OCI-LY7 (cell line): ENCODE data around the gene LSG1. TPM values are rescaled to one million over a fixed set of nuclear protein-coding genes. Genes with fewer than 3 reads are reported as not detected.

ENCODE experiments used
- BruUV-seq: library from RNA; stranded (reverse); fragments of 400-500 nt; replicated peaks from 2 replicates; lab custom pipeline; 2021; lab: Mats Ljungman, UMichigan
- CTCF ChIA-PET: fragments of 300-600 bp; sonication (Branson Sonifier 250); formaldehyde crosslinking; loops from one replicate; lab custom pipeline; 2022; ENCODE audit warnings: antibody characterized with exemption; ENCODE audit not compliant: unreplicated experiment; lab: Charles Lee
- POLR2A ChIA-PET: fragments of 300-600 bp; sonication (Branson Sonifier 250); formaldehyde crosslinking; loops from one replicate; lab custom pipeline; 2022; ENCODE audit warnings: antibody characterized with exemption; lab: Charles Lee
- DNase-seq: peaks from one replicate; pipeline ENCODE4 v3.0.0-alpha.2; 2015; ENCODE audit warnings: low spot score
- H2AFZ ChIP-seq: fragments of 200-600 bp; sonication (generic), shearing (Covaris generic); 2 replicates; pipeline ENCODE4 v1.6.1; 2014; ENCODE audit warnings: mild to moderate bottlenecking, antibody characterized with exemption, low read length, moderate library complexity
- H3K27ac ChIP-seq: fragments of 200-600 bp; sonication (generic); 2 replicates; pipeline ENCODE4 v1.5.1; 2014; ENCODE audit warnings: mixed run types, low read depth, mild to moderate bottlenecking, moderate library complexity, low read length, inconsistent platforms; ENCODE audit not compliant: poor library complexity, severe bottlenecking
- H3K36me3 ChIP-seq: fragments of 200-600 bp; sonication (generic); 2 replicates; pipeline ENCODE4 v1.6.1; 2014; ENCODE audit warnings: mild to moderate bottlenecking, antibody characterized with exemption, low read length, moderate library complexity, mixed read lengths; ENCODE audit not compliant: insufficient read depth
- H3K4me1 ChIP-seq: fragments of 200-600 bp; sonication (generic); 2 replicates; pipeline ENCODE4 v1.5.1; 2014; ENCODE audit warnings: mild to moderate bottlenecking, low read length; ENCODE audit not compliant: insufficient read depth, poor library complexity, severe bottlenecking
- H3K4me2 ChIP-seq: fragments of 200-600 bp; sonication (generic); 2 replicates; pipeline ENCODE4 v1.6.1; 2014; ENCODE audit warnings: mild to moderate bottlenecking, low read length
- H3K4me3 ChIP-seq: fragments of 200-600 bp; sonication (generic); 2 replicates; pipeline ENCODE4 v1.5.1; 2014; ENCODE audit warnings: mild to moderate bottlenecking, low read depth, low read length; ENCODE audit not compliant: poor library complexity, severe bottlenecking
- H3K79me2 ChIP-seq: fragments of 200-600 bp; sonication (generic); 2 replicates; pipeline ENCODE4 v1.6.1; 2016; ENCODE audit warnings: low read depth, mild to moderate bottlenecking, low read length, moderate library complexity, mixed read lengths; ENCODE audit not compliant: insufficient read depth
- H3K9me2 ChIP-seq: fragments of 200-600 bp; sonication (generic); 2 replicates; pipeline ENCODE4 v1.6.1; 2016; ENCODE audit warnings: mild to moderate bottlenecking, low read length, mixed read lengths; ENCODE audit not compliant: insufficient read depth
- H3K9me3 ChIP-seq: fragments of 200-600 bp; sonication (generic); 2 replicates; pipeline ENCODE4 v1.6.1; 2014; ENCODE audit warnings: mild to moderate bottlenecking, mixed run types, low read length, mixed read lengths
- H4K20me1 ChIP-seq: fragments of 200-600 bp; sonication (generic); 2 replicates; pipeline ENCODE4 v1.6.1; 2014; ENCODE audit warnings: mild to moderate bottlenecking, antibody characterized with exemption, low read length, moderate library complexity, mixed read lengths; ENCODE audit not compliant: insufficient read depth
- CTCF ChIP-seq: fragments of 200-600 bp; sonication (generic); conservative IDR thresholded peaks from 2 replicates; pipeline ENCODE4 v1.5.1; 2014; ENCODE audit warnings: mild to moderate bottlenecking, antibody characterized with exemption, low read length, moderate library complexity, mixed read lengths
- EZH2phosphoT487 ChIP-seq: fragments of 200-600 bp; sonication (generic); IDR thresholded peaks from 2 replicates; pipeline ENCODE4 v1.6.1; 2018; ENCODE audit warnings: low read depth, borderline replicate concordance, mild to moderate bottlenecking, mixed run types, antibody characterized with exemption, low read length, moderate library complexity, mixed read lengths
- intact Hi-C: fragments of 100-400 bp; cut with micrococcal nuclease; formaldehyde crosslinking; loops from one replicate; pipeline ENCODE4 v1.10.0; 2022; ENCODE audit not compliant: unreplicated experiment
- total RNA-seq, 2 experiments: library from RNA; depleted of rRNA in 1 of 2; stranded (reverse); fragments of >200 nt in 1 of 2; shearing (Covaris generic) in 1 of 2; gene quantifications; 2 replicates each; pipeline ENCODE4 v1.2.3, GENCODE V29; 2014 to 2022

The LSG1 gene
- total RNA-seq, 2 experiments from 2014 or later: 44.4 to 52.9 TPM

GRCh38 chr3:194682694-194683310 lies 10.8 kb upstream of the LSG1 start:
- peak; percentile 89 for DNase-seq
- Histone ChIP-seq H3K79me2 (no peaks in the 10 kb centered on the region), H3K4me1 (peaks cover 37% of the 10 kb centered on the region), H3K27ac (no peak overlapping the region), H3K4me3 (no peak overlapping the region), H2AFZ (peak overlapping the region; percentile 34; the same call in 1 of the 2 replicates), H3K9me3 (no peaks in the 10 kb centered on the region), H3K4me2 (no peak overlapping the region), H3K9me2 (no peaks in the 10 kb centered on the region), H3K36me3 (no peaks in the 10 kb centered on the region), H4K20me1 (no peaks in the 10 kb centered on the region)
- TF ChIP-seq EZH2phosphoT487 (no peak), CTCF (peak; percentile 96)
- POLR2A ChIA-PET: interaction anchor here (0.6 to 2.4 kb wide), 7 partner anchors 8 to 576 kb away, joined by 3 to 10 read pairs (median 3); partner anchors contain the start of gene LSG1
- intact Hi-C loops: loop anchor here (1.0 to 10.0 kb wide), 5 partner anchors 192 to 577 kb away; no protein-coding TSS in a partner anchor
- no TSS peak for BruUV-seq
- CTCF ChIA-PET: interaction anchor here (0.6 to 1.4 kb wide), 11 partner anchors 8 to 578 kb away, joined by 3 to 5 read pairs (median 3); no protein-coding TSS in a partner anchor

GRCh38 chr3:194682189-194682693 lies 10.2 kb upstream of the LSG1 start:
- Histone ChIP-seq H3K79me2 (no peaks in the 10 kb centered on the region), H4K20me1 (no peaks in the 10 kb centered on the region), H3K4me2 (no peak overlapping the region), H3K4me1 (peaks cover 34% of the 10 kb centered on the region), H3K9me2 (no peaks in the 10 kb centered on the region), H3K36me3 (no peaks in the 10 kb centered on the region), H2AFZ (peak overlapping the region; percentile 34; the same call in 1 of the 2 replicates), H3K4me3 (no peak overlapping the region), H3K9me3 (no peaks in the 10 kb centered on the region), H3K27ac (no peak overlapping the region)
- CTCF ChIA-PET: interaction anchor here (0.6 to 1.4 kb wide), 11 partner anchors 9 to 579 kb away, joined by 3 to 5 read pairs (median 3); no protein-coding TSS in a partner anchor
- no peak for DNase-seq
- intact Hi-C loops: loop anchor here (1.0 to 10.0 kb wide), 5 partner anchors 193 to 578 kb away; no protein-coding TSS in a partner anchor
- no peak for TF ChIP-seq EZH2phosphoT487
- no peak for TF ChIP-seq CTCF
- BruUV-seq: no TSS peak
- POLR2A ChIA-PET: interaction anchor here (0.6 to 2.4 kb wide), 5 partner anchors 9 to 577 kb away, joined by 3 to 10 read pairs (median 3); partner anchors contain the start of gene LSG1
